Measurements from ENCODE around the gene SLC16A8. TPM values are rescaled to one million over a fixed set of nuclear protein-coding genes. Genes with fewer than 3 reads are reported as not detected.

SLC16A8 gene
- total and polyA plus RNA-seq, 2 of the 13 experiments (the other 11 are each of a cell fraction or from before 2014, with no cell fraction given): not detected

DNA sequence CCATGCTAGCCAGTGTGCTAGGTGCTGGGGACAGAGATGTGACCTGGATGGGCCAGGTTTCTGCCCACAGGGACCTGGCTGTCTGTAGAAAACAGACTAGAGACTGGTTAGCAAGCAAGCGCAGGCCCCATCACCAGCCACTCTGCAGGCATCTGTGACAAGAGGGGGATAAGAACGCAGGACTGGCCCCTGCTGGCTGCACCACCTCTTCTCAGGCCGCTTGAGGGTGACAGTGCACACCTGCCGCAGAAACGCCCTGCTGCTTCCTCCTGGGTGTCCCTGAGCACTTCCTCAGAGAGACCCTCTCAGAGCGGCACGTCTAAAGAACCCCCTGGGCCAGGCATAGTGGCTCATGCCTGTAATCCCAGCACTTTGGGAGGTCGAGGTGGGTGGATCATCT is 32.7 kb downstream of the SLC16A8 start:
- peak; percentile 37 for ATAC-seq
- ChIA-PET CTCF (ENCODE audit: low intra/inter-chr PET ratio, low total read pairs) (interaction anchor here (0.9 to 1.4 kb wide), 2 partner anchors 49 to 301 kb away, joined by 4 to 12 read pairs; no protein-coding TSS in a partner anchor), POLR2A (interaction anchor here (0.6 kb wide), 1 partner anchor 216 kb away, joined by 3 read pairs; no protein-coding TSS in a partner anchor)
- BruUV-seq (replicated peaks): no TSS peak
- Histone ChIP-seq H3K36me3 (replicated peaks in 1 of 2; ENCODE audit: control insufficient read depth in 1 of 2, insufficient read depth in 2 of 2, low read length in 2 of 2) (no peaks in the 10 kb centered on the region), H2AFZ (ENCODE audit: low read length) (no peak overlapping the region), H3K4me2 (ENCODE audit: low read depth, low read length) (no peak overlapping the region), H3K27ac (ENCODE audit: extremely low read length, insufficient read depth, low read length) (no peak overlapping the region), H4K20me1 (ENCODE audit: insufficient read depth, low read length) (no peaks in the 10 kb centered on the region), H3K27me3 (ENCODE audit: control insufficient read depth in 1 of 2, insufficient read depth in 2 of 2, low read length in 2 of 2) (peaks cover 2 to 30% of the 10 kb centered on the region in 2 experiments; a peak in 4 of 5 replicates), H3K9ac (ENCODE audit: insufficient read depth, low read depth, low read length) (no peak overlapping the region), H3K4me3 (replicated peaks in 1 of 3; ENCODE audit: insufficient read depth in 1 of 3, low read depth in 2 of 3, low read length in 3 of 3) (no peak overlapping the region), H3K79me2 (ENCODE audit: insufficient read depth, low read length) (no peaks in the 10 kb centered on the region), H3K9me3 (ENCODE audit: low read length) (no peaks in the 10 kb centered on the region), H3K4me1 (ENCODE audit: insufficient read depth, low read length) (peaks cover 37% of the 10 kb centered on the region)
- intact Hi-C loops (cut with micrococcal nuclease; ENCODE audit: unreplicated experiment): loop anchor here (5.0 to 10.0 kb wide), 2 partner anchors 214 to 461 kb away; no protein-coding TSS in a partner anchor
- TF ChIP-seq HNRNPK (IDR thresholded peaks at IDR 0.05; ENCODE audit: low read depth, low read length, poor library complexity, severe bottlenecking): no peak
- TF ChIP-seq, protein P1, sequence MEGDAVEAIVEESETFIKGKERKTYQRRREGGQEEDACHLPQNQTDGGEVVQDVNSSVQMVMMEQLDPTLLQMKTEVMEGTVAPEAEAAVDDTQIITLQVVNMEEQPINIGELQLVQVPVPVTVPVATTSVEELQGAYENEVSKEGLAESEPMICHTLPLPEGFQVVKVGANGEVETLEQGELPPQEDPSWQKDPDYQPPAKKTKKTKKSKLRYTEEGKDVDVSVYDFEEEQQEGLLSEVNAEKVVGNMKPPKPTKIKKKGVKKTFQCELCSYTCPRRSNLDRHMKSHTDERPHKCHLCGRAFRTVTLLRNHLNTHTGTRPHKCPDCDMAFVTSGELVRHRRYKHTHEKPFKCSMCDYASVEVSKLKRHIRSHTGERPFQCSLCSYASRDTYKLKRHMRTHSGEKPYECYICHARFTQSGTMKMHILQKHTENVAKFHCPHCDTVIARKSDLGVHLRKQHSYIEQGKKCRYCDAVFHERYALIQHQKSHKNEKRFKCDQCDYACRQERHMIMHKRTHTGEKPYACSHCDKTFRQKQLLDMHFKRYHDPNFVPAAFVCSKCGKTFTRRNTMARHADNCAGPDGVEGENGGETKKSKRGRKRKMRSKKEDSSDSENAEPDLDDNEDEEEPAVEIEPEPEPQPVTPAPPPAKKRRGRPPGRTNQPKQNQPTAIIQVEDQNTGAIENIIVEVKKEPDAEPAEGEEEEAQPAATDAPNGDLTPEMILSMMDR (CRISPR knock-in tag; IDR thresholded peaks at IDR 0.05): peak; percentile 41
- in situ Hi-C loops (cut with HindIII; ENCODE audit: extremely low pct_ligation_motif_present, low pct_unique_long_range_greater_than_20kb): loop anchor here (10.0 kb wide), 2 partner anchors 304 to 464 kb away; no protein-coding TSS in a partner anchor
- no peak for FAIRE-seq
- 53% methylated on average over 2 of the region's 8 CpGs for WGBS (ENCODE audit: low lambda C conversion rate)
- no peak for DNase-seq (ENCODE audit: low spot score)

DNA sequence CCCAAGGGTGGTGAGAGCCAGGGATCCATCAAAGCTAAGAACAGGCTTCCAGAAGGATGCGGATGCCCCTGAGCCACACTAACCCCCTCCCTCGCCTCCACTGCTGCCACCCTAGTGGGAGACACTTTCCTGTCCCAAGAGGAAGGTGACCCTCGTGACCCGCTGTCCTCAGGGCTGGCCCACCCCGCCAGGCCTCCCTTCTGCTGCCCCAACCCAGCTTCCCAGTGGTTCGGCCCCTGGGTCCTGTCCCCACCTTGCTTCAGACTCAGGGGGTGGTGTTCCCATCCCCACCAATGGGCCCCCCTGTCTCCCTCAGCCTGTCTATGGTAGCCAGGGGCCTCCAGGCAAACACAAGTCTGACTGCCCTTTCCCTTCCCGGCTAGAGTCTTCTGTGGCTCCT is 33.3 kb downstream of the SLC16A8 start:
- Histone ChIP-seq H3K4me1 (ENCODE audit: insufficient read depth, low read length) (peaks cover 33% of the 10 kb centered on the region), H3K4me2 (ENCODE audit: low read depth, low read length) (no peak overlapping the region), H3K27me3 (ENCODE audit: control insufficient read depth in 1 of 2, insufficient read depth in 2 of 2, low read length in 2 of 2) (peaks cover 2 to 34% of the 10 kb centered on the region in 2 experiments; a peak in 4 of 5 replicates), H2AFZ (ENCODE audit: low read length) (no peak overlapping the region), H3K4me3 (replicated peaks in 1 of 3; ENCODE audit: insufficient read depth in 1 of 3, low read depth in 2 of 3, low read length in 3 of 3) (no peak overlapping the region), H3K9me3 (ENCODE audit: low read length) (no peaks in the 10 kb centered on the region), H3K27ac (ENCODE audit: extremely low read length, insufficient read depth, low read length) (no peak overlapping the region), H3K79me2 (ENCODE audit: insufficient read depth, low read length) (no peaks in the 10 kb centered on the region), H3K9ac (ENCODE audit: insufficient read depth, low read depth, low read length) (no peak overlapping the region), H3K36me3 (replicated peaks in 1 of 2; ENCODE audit: control insufficient read depth in 1 of 2, insufficient read depth in 2 of 2, low read length in 2 of 2) (no peaks in the 10 kb centered on the region), H4K20me1 (ENCODE audit: insufficient read depth, low read length) (no peaks in the 10 kb centered on the region)
- intact Hi-C loops (cut with micrococcal nuclease; ENCODE audit: unreplicated experiment) (loop anchor here (5.0 to 10.0 kb wide), 2 partner anchors 214 to 462 kb away; no protein-coding TSS in a partner anchor), in situ Hi-C loops (cut with HindIII; ENCODE audit: extremely low pct_ligation_motif_present, low pct_unique_long_range_greater_than_20kb) (loop anchor here (10.0 kb wide), 2 partner anchors 304 to 464 kb away; no protein-coding TSS in a partner anchor)
- ChIA-PET POLR2A (interaction anchor here (0.6 kb wide), 1 partner anchor 216 kb away, joined by 3 read pairs; no protein-coding TSS in a partner anchor), CTCF (ENCODE audit: low intra/inter-chr PET ratio, low total read pairs) (no interaction called here)
- ATAC-seq: no peak
- no TSS peak for BruUV-seq (replicated peaks)
- no peak for DNase-seq (ENCODE audit: low spot score)
- FAIRE-seq: no peak
- WGBS (ENCODE audit: low lambda C conversion rate): 45% methylated on average over 7 of the region's 7 CpGs
- TF ChIP-seq, protein P2, sequence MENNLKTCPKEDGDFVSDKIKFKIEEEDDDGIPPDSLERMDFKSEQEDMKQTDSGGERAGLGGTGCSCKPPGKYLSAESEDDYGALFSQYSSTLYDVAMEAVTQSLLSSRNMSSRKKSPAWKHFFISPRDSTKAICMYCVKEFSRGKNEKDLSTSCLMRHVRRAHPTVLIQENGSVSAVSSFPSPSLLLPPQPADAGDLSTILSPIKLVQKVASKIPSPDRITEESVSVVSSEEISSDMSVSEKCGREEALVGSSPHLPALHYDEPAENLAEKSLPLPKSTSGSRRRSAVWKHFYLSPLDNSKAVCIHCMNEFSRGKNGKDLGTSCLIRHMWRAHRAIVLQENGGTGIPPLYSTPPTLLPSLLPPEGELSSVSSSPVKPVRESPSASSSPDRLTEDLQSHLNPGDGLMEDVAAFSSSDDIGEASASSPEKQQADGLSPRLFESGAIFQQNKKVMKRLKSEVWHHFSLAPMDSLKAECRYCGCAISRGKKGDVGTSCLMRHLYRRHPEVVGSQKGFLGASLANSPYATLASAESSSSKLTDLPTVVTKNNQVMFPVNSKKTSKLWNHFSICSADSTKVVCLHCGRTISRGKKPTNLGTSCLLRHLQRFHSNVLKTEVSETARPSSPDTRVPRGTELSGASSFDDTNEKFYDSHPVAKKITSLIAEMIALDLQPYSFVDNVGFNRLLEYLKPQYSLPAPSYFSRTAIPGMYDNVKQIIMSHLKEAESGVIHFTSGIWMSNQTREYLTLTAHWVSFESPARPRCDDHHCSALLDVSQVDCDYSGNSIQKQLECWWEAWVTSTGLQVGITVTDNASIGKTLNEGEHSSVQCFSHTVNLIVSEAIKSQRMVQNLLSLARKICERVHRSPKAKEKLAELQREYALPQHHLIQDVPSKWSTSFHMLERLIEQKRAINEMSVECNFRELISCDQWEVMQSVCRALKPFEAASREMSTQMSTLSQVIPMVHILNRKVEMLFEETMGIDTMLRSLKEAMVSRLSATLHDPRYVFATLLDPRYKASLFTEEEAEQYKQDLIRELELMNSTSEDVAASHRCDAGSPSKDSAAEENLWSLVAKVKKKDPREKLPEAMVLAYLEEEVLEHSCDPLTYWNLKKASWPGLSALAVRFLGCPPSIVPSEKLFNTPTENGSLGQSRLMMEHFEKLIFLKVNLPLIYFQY (CRISPR knock-in tag; IDR thresholded peaks at IDR 0.05; ENCODE audit: borderline replicate concordance): no peak
- TF ChIP-seq PHF8 (CRISPR knock-in tag; IDR thresholded peaks at IDR 0.05) (no peak), PHB2 (IDR thresholded peaks at IDR 0.05; ENCODE audit: partially characterized antibody) (no peak)
- TF ChIP-seq, protein P3, sequence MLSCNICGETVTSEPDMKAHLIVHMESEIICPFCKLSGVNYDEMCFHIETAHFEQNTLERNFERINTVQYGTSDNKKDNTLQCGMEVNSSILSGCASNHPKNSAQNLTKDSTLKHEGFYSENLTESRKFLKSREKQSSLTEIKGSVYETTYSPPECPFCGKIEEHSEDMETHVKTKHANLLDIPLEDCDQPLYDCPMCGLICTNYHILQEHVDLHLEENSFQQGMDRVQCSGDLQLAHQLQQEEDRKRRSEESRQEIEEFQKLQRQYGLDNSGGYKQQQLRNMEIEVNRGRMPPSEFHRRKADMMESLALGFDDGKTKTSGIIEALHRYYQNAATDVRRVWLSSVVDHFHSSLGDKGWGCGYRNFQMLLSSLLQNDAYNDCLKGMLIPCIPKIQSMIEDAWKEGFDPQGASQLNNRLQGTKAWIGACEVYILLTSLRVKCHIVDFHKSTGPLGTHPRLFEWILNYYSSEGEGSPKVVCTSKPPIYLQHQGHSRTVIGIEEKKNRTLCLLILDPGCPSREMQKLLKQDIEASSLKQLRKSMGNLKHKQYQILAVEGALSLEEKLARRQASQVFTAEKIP (CRISPR knock-in tag; IDR thresholded peaks at IDR 0.05; ENCODE audit: borderline replicate concordance): no peak
